Keratinocyte (primary cell): ENCODE results near the gene DPP8. TPM values are rescaled to one million over a fixed set of nuclear protein-coding genes. Genes with fewer than 3 reads are reported as not detected.
A peak's percentile ranks its signal among the peaks of the same experiment; 100 is the strongest.

Source experiments
- DNase-seq: peaks from one replicate; pipeline ENCODE4 v3.0.0-alpha.2; 2011; ENCODE audit warnings: low read depth, missing footprints, low spot score
- FAIRE-seq: peaks from 2 replicates; lab custom pipeline; 2011; peaks lifted over from hg19 to GRCh38; lab: Jason Lieb, UNC
- H2AFZ ChIP-seq: 2 replicates; pipeline ENCODE4 v1.6.0; 2012; ENCODE audit warnings: low read length, control low read depth, inconsistent platforms; ENCODE audit not compliant: control insufficient read depth
- H3K27ac ChIP-seq: 2 replicates; pipeline ENCODE4 v1.5.1; 2011; ENCODE audit warnings: low read length; ENCODE audit not compliant: control insufficient read depth, insufficient read depth
- H3K27me3 ChIP-seq: 3 replicates; pipeline ENCODE4 v1.6.0; 2011; ENCODE audit warnings: low read length; ENCODE audit not compliant: control insufficient read depth, insufficient read depth; ENCODE audit errors: extremely low read depth
- H3K36me3 ChIP-seq, 2 experiments: 2 replicates in 1 of 2; 3 replicates in 1 of 2; pipeline ENCODE4 v1.5.1; 2011; ENCODE audit warnings: low read length in 2 of 2, mild to moderate bottlenecking in 1 of 2; ENCODE audit not compliant: control insufficient read depth in 2 of 2, insufficient read depth in 2 of 2; ENCODE audit errors: extremely low read depth in 1 of 2
- H3K4me1 ChIP-seq: 3 replicates; pipeline ENCODE4 v1.5.1; 2011; ENCODE audit warnings: low read length; ENCODE audit not compliant: control insufficient read depth, insufficient read depth; ENCODE audit errors: extremely low read depth
- H3K4me2 ChIP-seq: 3 replicates; pipeline ENCODE4 v1.6.0; 2011; ENCODE audit warnings: low read depth, low read length; ENCODE audit not compliant: control insufficient read depth, insufficient read depth; ENCODE audit errors: extremely low read depth
- H3K4me3 ChIP-seq, 3 experiments: fragments of 200-600 bp in 1 of 3; sonication (generic) in 1 of 3; 2 replicates in 2 of 3; 3 replicates in 1 of 3; pipeline ENCODE4 v1.5.1; 2011 to 2016; ENCODE audit warnings: low read length in 3 of 3, mild to moderate bottlenecking in 3 of 3, control low read depth in 2 of 3, inconsistent platforms in 1 of 3, low read depth in 1 of 3, mixed read lengths in 1 of 3, mixed run types in 1 of 3, moderate library complexity in 1 of 3; ENCODE audit not compliant: control insufficient read depth in 2 of 3, insufficient read depth in 2 of 3; ENCODE audit errors: extremely low read depth in 1 of 3
- H3K79me2 ChIP-seq: 2 replicates; pipeline ENCODE4 v1.6.0; 2012; ENCODE audit warnings: low read length; ENCODE audit not compliant: control insufficient read depth, insufficient read depth
- H3K9ac ChIP-seq: 3 replicates; pipeline ENCODE4 v1.6.0; 2011; ENCODE audit warnings: low read length; ENCODE audit not compliant: control insufficient read depth, insufficient read depth; ENCODE audit errors: extremely low read depth
- H3K9me1 ChIP-seq: 3 replicates; pipeline ENCODE4 v1.6.0; 2011; ENCODE audit warnings: low read length; ENCODE audit not compliant: control insufficient read depth, insufficient read depth; ENCODE audit errors: extremely low read depth
- H3K9me3 ChIP-seq: 2 replicates; pipeline ENCODE4 v1.5.1; 2012; ENCODE audit warnings: low read depth, low read length; ENCODE audit not compliant: control insufficient read depth
- H4K20me1 ChIP-seq: 3 replicates; pipeline ENCODE4 v1.6.0; 2011; ENCODE audit warnings: low read length; ENCODE audit not compliant: control insufficient read depth, insufficient read depth; ENCODE audit errors: extremely low read depth
- EZH2 ChIP-seq: IDR thresholded peaks from one replicate; pipeline ENCODE4 v1.6.1; 2012; ENCODE audit warnings: inconsistent platforms, mild to moderate bottlenecking, low read length, moderate library complexity
- dilution Hi-C: fragments of 300-500 bp; cut with MboI; formaldehyde crosslinking; loops from one replicate; pipeline ENCODE4 v1.7.0; 2020; ENCODE audit warnings: low sequenced_read_pairs; ENCODE audit not compliant: extremely low pct_ligation_motif_present
- polyA plus RNA-seq, 5 experiments: library from polyadenylated mRNA; depleted of rRNA in 3 of 5; stranded (reverse) in 3 of 5; stranded (forward) in 1 of 5; unstranded in 1 of 5; fragments of >200 nt; gene quantifications; 1 replicate in 1 of 5; 2 replicates in 3 of 5; 3 replicates in 1 of 5; pipeline versions ENCODE4 v1.2.1 to v1.2.3, GENCODE V29; 2011 to 2012; ENCODE audit warnings: missing spikeins in 2 of 5, low read depth in 1 of 5, low replicate concordance in 1 of 5
- TF ChIP-seq, protein P1 (sequence below), 3 experiments: IDR thresholded peaks in 1 of 3; conservative IDR thresholded peaks in 1 of 3; optimal IDR thresholded peaks in 1 of 3; 2 replicates in 2 of 3; 3 replicates in 1 of 3; pipeline versions ENCODE3 to v1.5.1; 2011; ENCODE audit warnings: low read length in 3 of 3, mild to moderate bottlenecking in 3 of 3, moderate library complexity in 2 of 3, control low read depth in 1 of 3, inconsistent platforms in 1 of 3; ENCODE audit not compliant: insufficient read depth in 2 of 3; ENCODE audit errors: extremely low read depth in 1 of 3

The DPP8 gene
- polyA plus RNA-seq, 1 donor (not counting 4 experiments of a cell fraction or from before 2014, with no cell fraction given), result 21.6 TPM

DNA sequence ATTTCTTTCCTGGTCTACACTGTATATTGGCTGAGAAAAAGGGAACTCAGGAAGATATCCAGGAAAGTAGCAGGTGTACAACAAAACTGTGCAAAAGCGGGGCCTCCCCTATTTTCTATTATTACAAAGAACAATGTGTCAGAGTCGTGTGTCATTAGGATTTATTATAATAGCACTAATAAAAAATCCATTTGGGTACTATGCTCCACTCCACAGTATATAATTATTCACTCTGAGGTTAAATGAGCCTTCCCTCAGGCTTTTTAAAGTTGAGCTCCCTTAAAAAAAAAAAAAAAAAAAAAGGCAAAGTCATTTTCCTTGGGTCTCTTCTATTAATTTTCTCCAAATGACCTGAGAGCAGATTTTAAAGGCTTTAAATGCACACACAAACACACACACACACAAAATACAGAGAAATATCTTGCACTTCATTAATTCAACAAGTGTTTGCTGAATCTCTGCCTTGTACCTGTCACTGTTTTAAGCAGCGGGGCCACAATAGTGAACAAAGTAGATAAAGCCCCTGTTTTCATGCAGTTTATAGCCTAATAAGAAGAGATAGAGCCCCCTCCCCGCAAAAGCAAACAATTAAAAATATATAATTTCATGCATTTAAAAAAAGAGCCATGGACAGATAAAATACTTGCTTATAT lies 1.3 kb upstream of the DPP8 start:
- dilution Hi-C loops, result no loop called here
- H3K9ac ChIP-seq, result no peak overlapping the region
- no peaks in the 10 kb centered on the region for H3K9me3 ChIP-seq
- H4K20me1 ChIP-seq, result no peaks in the 10 kb centered on the region
- DNase-seq, result no peak
- H3K36me3 ChIP-seq, result peaks cover 0 to 2% of the 10 kb centered on the region in 2 experiments
- no peaks in the 10 kb centered on the region for H3K9me1 ChIP-seq
- H3K4me2 ChIP-seq, result no peak overlapping the region
- H2AFZ ChIP-seq, result no peak overlapping the region
- peaks cover 33% of the 10 kb centered on the region for H3K79me2 ChIP-seq
- TF ChIP-seq EZH2, result no peak
- TF ChIP-seq, protein P1, sequence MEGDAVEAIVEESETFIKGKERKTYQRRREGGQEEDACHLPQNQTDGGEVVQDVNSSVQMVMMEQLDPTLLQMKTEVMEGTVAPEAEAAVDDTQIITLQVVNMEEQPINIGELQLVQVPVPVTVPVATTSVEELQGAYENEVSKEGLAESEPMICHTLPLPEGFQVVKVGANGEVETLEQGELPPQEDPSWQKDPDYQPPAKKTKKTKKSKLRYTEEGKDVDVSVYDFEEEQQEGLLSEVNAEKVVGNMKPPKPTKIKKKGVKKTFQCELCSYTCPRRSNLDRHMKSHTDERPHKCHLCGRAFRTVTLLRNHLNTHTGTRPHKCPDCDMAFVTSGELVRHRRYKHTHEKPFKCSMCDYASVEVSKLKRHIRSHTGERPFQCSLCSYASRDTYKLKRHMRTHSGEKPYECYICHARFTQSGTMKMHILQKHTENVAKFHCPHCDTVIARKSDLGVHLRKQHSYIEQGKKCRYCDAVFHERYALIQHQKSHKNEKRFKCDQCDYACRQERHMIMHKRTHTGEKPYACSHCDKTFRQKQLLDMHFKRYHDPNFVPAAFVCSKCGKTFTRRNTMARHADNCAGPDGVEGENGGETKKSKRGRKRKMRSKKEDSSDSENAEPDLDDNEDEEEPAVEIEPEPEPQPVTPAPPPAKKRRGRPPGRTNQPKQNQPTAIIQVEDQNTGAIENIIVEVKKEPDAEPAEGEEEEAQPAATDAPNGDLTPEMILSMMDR (optimal IDR thresholded peaks at IDR 0.05 in 1 of 3, IDR thresholded peaks at IDR 0.05 in 1 of 3, conservative IDR thresholded peaks at IDR 0.05 in 1 of 3; ENCODE audit: extremely low read depth in 1 of 3, insufficient read depth in 2 of 3, low read length in 3 of 3), result no peak
- peaks cover 8% of the 10 kb centered on the region for H3K4me1 ChIP-seq
- FAIRE-seq, result no peak
- H3K27ac ChIP-seq, result no peak overlapping the region
- H3K4me3 ChIP-seq, result no peak overlapping the region
- no peaks in the 10 kb centered on the region for H3K27me3 ChIP-seq

DNA sequence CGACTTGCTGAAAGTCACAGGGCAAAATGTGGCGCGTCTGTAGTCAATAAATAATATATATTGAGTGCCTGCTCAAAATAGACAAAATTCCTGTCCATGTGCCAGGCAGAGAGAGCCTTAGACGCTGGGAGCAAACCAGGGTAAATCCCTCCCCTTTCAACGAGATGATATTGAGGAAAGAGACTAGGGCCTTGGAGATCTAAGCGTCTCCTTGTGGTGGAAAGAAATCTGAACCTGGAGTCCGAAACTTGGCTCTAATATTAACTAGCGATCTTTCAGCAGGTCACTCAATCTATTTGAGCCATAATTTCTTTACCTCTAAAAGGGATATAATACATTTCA lies 348 bp upstream of the DPP8 start:
- peak overlapping the region; percentile 90 for H3K27ac ChIP-seq
- dilution Hi-C loops, result no loop called here
- H3K27me3 ChIP-seq, result no peaks in the 10 kb centered on the region
- peak overlapping the region; percentile 94 for H3K9ac ChIP-seq
- FAIRE-seq, result no peak
- TF ChIP-seq, protein P1 (optimal IDR thresholded peaks at IDR 0.05 in 1 of 3, IDR thresholded peaks at IDR 0.05 in 1 of 3, conservative IDR thresholded peaks at IDR 0.05 in 1 of 3; ENCODE audit: extremely low read depth in 1 of 3, insufficient read depth in 2 of 3, low read length in 3 of 3), result no peak
- no peak for TF ChIP-seq EZH2
- H3K4me3 ChIP-seq, result peak overlapping the region; percentile 96 to 100 (median 100)
- H3K4me1 ChIP-seq, result peaks cover 8% of the 10 kb centered on the region
- H2AFZ ChIP-seq, result peak overlapping the region; percentile 94
- no peaks in the 10 kb centered on the region for H3K9me1 ChIP-seq
- no peak for DNase-seq
- H3K79me2 ChIP-seq, result peaks cover 33% of the 10 kb centered on the region
- peak overlapping the region; percentile 74 for H3K4me2 ChIP-seq
- H3K36me3 ChIP-seq, result peaks cover 0 to 2% of the 10 kb centered on the region in 2 experiments
- no peaks in the 10 kb centered on the region for H3K9me3 ChIP-seq
- no peaks in the 10 kb centered on the region for H4K20me1 ChIP-seq
